ENCODE data around the gene GALNT18. TPM values are rescaled to one million over a fixed set of nuclear protein-coding genes. Genes with fewer than 3 reads are reported as not detected.
"Not testable (repeated sequence)": the region's sequence is repeated elsewhere in the genome, so short reads cannot be mapped to it uniquely, and the experiment has no call there.

The GALNT18 gene
- total and polyA plus RNA-seq, 9 donors: 3.0 to 13.2 (median 7.7) TPM

DNA sequence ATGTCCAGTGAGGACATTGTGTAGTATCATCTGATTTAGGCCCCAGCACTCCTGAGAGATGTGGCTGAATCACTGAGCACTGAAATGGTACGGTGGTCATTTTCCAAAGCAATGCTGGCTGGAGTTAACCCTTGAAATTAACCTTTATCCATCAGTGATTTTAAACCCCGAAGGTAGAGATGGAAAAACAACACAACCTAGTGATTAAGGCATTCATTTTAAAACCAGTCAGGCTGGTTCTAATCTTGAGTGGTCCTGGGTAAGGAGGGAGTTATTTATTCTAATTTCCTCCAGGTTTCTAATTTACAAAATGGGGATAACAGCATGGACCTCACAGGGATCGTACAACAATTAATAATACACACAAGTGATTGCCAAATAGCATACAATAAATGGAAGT lies 262.2 kb downstream of the GALNT18 start:
- no peak for DNase-seq
- H3K9me3 ChIP-seq: no peaks in the 10 kb centered on the region
- H3K4me3 ChIP-seq: no peak overlapping the region
- H3K27me3 ChIP-seq: no peaks in the 10 kb centered on the region
- H3K4me1 ChIP-seq (ENCODE audit: insufficient read depth): no peaks in the 10 kb centered on the region
- 82 to 88% (median 82%) methylated on average over 3 of the region's 3 CpGs for WGBS, 3 donors
- TF ChIP-seq POLR2A (IDR thresholded peaks at IDR 0.05): no peak
- TF ChIP-seq, protein P1, sequence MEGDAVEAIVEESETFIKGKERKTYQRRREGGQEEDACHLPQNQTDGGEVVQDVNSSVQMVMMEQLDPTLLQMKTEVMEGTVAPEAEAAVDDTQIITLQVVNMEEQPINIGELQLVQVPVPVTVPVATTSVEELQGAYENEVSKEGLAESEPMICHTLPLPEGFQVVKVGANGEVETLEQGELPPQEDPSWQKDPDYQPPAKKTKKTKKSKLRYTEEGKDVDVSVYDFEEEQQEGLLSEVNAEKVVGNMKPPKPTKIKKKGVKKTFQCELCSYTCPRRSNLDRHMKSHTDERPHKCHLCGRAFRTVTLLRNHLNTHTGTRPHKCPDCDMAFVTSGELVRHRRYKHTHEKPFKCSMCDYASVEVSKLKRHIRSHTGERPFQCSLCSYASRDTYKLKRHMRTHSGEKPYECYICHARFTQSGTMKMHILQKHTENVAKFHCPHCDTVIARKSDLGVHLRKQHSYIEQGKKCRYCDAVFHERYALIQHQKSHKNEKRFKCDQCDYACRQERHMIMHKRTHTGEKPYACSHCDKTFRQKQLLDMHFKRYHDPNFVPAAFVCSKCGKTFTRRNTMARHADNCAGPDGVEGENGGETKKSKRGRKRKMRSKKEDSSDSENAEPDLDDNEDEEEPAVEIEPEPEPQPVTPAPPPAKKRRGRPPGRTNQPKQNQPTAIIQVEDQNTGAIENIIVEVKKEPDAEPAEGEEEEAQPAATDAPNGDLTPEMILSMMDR (IDR thresholded peaks at IDR 0.05): no peak
- no peak for TF ChIP-seq EP300 (IDR thresholded peaks at IDR 0.05)
- H3K27ac ChIP-seq: no peak overlapping the region
- no peaks in the 10 kb centered on the region for H3K36me3 ChIP-seq
- intact Hi-C loops (cut with DNase I): no loop called here

DNA sequence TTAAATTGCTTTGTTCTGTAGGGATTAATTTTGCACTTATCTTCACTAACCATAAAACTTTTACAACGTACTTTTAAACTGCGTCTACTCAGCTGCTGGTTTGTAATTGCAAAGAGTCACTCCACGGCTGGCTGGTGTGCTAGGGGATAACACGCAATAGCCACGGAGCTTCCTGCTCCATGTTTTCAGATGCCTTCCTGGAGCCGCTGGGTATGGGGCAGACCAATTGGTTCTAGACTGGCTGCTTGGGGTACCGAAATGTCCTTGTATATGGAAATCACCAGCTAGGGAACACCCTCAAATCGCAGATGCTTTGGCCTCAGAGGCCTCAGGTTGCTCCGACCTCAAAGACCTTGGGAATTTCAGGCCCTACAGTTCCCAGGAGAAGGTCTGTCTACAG lies 265.0 kb downstream of the GALNT18 start:
- Histone ChIP-seq H3K9me3 (no peaks in the 10 kb centered on the region), H3K4me3 (no peak overlapping the region), H3K27ac (no peak overlapping the region), H3K4me1 (ENCODE audit: insufficient read depth) (no peaks in the 10 kb centered on the region), H3K27me3 (no peaks in the 10 kb centered on the region), H3K36me3 (no peaks in the 10 kb centered on the region)
- intact Hi-C loops (cut with DNase I): no loop called here
- WGBS, 3 donors: 87 to 92% (median 88%) methylated on average over 9 of the region's 9 CpGs
- TF ChIP-seq, protein P1 (IDR thresholded peaks at IDR 0.05): no peak
- TF ChIP-seq EP300 (IDR thresholded peaks at IDR 0.05) (no peak), POLR2A (IDR thresholded peaks at IDR 0.05) (no peak)
- DNase-seq: no peak

DNA sequence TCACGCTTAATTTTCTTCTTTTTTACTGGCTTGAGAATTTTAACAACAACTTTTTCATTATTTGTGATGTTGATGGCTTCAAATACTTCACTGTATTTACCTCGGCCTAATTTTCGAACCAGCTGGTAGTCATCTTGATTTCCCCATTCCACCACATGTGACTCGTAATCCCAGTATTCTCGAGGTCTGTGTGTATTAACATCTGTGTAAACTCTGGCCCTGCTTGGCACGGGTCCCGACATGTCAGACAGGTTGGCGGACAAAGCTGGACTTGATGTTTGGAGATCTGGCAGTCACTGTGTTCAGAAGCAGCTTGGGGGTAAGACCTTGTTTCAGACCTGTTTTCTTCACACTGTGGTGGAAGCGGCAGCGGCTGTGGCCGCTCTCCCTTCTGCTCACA lies 268.9 kb downstream of the GALNT18 start, which contains the start of gene CSNK2A3:
Gene CSNK2A3 (minus strand): TSS at position 373 of the 400 bp plus-strand sequence. CDS start 131 bp downstream, at position 242.
- H3K27me3 ChIP-seq; H3K36me3 ChIP-seq; DNase-seq; H3K9me3 ChIP-seq; H3K27ac ChIP-seq; intact Hi-C loops (cut with DNase I); H3K4me3 ChIP-seq: not testable (repeated sequence)
- H3K4me1 ChIP-seq (ENCODE audit: insufficient read depth): peaks cover 17% of the 10 kb centered on the region
- 86 to 90% (median 86%) methylated on average over 11 of the region's 11 CpGs for WGBS, 3 donors

DNA sequence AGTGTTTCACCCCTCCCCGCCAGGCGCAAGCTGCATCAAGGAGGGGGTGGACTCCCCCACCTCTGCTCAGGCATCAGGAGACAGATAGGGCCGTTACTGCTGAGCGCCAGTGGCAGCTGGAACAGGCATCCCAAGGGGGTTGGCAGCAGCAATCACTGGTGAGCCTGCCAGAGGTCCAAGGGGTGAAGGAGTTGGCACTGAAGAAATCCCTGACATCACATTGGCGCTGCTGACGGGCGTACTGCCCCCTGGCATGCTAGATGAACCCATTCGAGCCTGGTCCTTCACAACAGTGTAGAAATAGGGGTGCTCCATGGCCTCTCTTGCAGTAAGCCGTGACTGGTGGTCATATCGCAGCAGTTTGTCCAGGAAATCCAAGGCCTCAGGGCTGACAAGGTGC lies 270.0 kb downstream of the GALNT18 start:
- H3K4me3 ChIP-seq; intact Hi-C loops (cut with DNase I); DNase-seq; H3K27ac ChIP-seq; H3K36me3 ChIP-seq; H3K27me3 ChIP-seq; H3K9me3 ChIP-seq: not testable (repeated sequence)
- peaks cover 19% of the 10 kb centered on the region for H3K4me1 ChIP-seq (ENCODE audit: insufficient read depth)
- 71 to 84% (median 81%) methylated on average over 8 to 10 of the region's 10 CpGs for WGBS, 3 donors

DNA sequence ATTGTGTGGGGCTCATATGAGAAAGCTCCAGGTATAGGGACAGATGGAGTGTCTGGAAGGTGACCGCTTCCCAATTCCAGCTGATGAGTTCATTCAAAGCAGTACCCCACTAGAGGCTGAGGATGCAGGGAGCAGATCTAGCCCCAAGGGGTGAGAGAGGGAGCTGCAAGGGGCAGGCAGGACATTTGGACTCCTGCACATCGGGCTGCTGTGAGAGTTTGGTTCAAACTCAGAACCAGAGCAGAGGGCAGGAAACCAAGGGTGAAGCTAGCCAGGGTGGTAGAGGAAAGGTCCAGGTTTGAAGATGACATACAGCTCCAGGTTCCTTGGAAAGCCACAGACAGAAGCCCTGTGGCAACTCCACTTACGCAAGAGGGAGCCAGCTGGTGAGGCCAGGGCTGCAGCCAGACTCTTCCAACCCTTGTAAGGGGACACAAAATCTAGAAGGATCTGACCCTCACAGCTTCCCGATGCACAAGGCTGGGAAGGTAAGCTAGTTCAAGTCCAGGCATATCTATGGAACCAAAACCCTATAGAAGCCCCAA lies 270.7 kb downstream of the GALNT18 start:
- H3K9me3 ChIP-seq: no peaks in the 10 kb centered on the region
- no peak for DNase-seq
- H3K27ac ChIP-seq: no peak overlapping the region
- no peaks in the 10 kb centered on the region for H3K27me3 ChIP-seq
- intact Hi-C loops (cut with DNase I): no loop called here
- H3K4me3 ChIP-seq: no peak overlapping the region
- 95 to 96% (median 95%) methylated on average over 4 of the region's 4 CpGs for whole genome bisulfite sequencing, 3 donors
- H3K4me1 ChIP-seq (ENCODE audit: insufficient read depth): peaks cover 19% of the 10 kb centered on the region
- TF ChIP-seq, protein P1 (IDR thresholded peaks at IDR 0.05): no peak
- no peak for TF ChIP-seq POLR2A (IDR thresholded peaks at IDR 0.05)
- no peak for TF ChIP-seq EP300 (IDR thresholded peaks at IDR 0.05)
- no peaks in the 10 kb centered on the region for H3K36me3 ChIP-seq

Data from ovary (tissue), 9 donors.